ENCODE data around the gene DNAI4.
"Not testable (repeated sequence)": the region's sequence is repeated elsewhere in the genome, so short reads cannot be mapped to it uniquely, and the experiment has no call there.

The DNAI4 gene

DNA sequence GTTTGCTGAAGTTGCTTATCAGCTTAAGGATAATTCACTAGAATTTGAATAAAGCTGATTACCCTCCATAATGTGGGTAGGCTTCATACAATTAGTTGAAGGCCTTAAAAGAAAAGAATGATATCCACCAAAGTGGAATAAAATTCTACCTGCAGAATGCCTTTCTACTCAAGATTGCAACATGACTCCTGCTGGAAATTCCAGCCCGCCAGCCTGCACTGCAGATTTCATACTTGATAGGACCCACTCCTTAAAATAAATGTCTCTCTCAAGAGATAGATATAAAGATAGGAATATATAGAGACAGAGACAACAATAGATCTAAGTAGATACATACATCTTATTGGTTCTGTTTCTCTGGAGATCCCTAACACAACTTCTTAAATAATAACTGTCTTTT lies 99.9 kb downstream of the DNAI4 start:
- no peak for DNase-seq

DNA sequence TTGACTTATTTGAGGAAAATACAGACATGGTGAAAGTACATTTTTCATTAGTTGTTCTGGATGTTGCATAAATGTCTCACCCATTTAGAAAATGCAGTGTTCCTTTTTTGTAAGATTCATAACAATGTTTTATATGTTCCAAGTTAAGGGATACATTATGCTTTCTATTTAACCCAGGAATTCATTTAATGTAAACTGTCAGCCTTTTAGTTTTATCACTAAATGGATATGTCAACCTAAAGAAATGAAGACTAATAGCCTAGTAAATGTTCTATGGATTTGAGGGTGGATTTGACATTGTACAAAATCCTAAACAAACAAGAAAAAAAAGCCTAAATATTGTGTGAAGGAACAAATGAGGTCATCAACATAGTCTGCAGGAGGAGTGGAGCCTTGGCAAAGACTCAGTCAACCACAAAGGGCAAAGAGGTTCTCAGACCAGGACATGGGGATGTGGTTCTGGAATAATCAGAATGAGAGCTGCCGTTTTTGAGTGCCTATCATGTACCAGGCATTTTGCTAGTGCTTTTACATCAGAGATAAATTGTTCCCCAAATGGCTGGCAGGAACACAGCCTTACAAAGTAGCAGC lies 114.8 kb downstream of the DNAI4 start:
- DNase-seq = no peak

DNA sequence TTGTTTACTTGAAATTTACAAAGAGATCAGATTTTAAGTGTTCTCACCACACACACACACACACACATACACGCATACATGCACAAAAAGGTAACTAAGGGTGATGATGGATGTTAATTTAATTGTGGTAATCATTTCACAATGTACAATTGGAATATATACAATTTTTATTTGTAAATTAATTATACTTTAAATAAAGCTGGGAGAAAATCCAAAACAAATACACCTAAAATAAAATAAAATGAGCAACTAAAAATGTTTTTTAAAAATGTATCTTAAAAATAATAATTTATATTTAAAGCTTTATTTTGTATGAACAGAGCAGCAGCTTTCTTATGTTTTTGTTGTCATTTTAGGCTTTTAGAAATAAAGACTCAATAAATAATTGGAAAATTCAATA lies 115.4 kb downstream of the DNAI4 start:
- no peak for DNase-seq

DNA sequence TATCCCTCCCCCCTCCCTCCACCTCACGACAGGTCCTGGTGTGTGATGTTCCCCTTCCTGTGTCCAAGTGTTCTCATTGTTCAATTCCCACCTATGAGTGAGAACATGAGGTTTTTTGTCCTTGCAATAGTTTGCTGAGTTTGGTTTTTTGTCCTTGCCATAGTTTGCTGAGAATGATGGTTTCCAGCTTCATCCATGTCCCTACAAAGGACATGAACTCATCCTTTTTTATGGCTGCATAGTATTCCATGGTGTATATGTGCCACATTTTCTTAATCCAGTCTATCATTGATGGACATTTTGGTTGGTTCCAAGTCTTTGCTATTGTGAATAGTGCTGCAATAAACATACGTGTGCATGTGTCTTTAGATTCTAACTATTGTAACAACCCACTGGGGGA lies 128.8 kb downstream of the DNAI4 start:
- not testable (repeated sequence) for DNase-seq

DNA sequence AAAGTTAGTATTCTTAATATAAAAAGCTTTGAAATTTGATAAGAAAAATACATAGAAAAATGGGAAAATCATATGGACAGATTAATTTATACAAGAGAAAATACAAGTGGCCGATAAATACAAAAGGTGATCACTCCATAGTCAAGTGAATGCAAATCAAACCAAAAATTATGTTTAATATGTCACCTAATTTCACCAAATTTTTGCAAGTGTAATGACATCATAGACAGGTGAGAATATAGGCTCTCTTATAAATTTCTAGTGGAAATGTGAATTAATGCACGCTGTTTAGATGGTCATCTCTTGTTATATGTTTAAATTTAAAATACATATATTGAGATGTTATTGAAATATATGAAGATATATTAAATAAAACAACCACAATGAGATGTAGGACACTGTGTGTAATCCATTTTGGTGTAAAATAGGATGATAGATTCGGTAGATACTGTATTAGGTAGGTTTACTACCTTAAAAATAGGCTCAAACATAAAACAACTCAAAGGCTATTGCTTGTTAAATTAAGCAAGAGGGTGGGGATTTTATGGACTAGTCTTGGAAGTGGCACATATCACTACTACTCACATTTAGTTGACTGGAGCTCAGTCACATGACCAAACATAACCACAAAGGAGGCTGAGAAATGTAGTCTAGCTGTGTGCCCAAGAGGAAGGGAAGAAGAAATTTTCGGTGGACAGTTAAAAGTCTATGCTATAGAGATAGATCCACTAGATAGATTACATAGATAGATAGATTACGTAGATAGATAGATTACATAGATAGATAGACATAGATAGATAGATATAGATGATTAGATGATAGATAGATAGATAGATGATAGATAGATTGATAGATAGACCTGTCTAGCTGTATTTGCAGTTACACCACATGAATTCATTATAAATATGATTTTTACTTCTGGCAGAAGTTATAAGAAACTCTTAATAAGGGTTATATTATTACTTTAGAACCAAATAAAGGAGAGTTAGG lies 132.7 kb downstream of the DNAI4 start:
- DNase-seq = no peak

DNA sequence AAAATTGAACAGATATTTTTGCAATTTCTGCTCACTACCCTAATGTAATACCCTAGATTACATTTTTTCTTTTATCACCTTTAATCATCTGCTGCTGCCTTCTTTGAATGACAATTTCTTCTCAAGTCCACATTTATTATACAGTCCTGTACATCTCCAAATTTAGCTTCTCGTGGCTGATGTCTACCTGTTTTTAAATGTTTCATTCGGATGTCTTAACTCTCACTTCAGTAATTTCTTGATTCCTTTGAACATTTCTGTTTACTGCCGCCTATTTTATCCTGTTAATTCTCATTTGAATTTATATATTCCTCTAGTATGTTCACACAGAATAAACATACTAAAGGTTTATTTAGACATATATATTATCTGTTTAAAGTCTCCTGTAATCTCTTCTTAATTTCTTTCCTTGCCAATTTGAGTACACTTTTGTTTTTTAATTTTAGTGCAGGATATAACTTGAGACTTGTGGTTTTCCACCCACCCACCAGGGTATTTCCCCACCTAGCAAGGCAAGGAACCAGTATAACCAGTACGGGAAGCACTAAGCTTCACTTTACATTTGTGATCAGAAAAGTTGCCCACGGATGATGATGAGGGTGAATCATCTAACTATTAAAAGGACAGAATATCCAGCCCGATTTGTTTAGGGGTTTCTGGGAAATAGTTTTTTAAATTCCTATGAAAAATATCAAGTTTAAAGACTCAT lies 136.3 kb downstream of the DNAI4 start:
- peak; percentile 56 to 70 for DNase-seq

DNA sequence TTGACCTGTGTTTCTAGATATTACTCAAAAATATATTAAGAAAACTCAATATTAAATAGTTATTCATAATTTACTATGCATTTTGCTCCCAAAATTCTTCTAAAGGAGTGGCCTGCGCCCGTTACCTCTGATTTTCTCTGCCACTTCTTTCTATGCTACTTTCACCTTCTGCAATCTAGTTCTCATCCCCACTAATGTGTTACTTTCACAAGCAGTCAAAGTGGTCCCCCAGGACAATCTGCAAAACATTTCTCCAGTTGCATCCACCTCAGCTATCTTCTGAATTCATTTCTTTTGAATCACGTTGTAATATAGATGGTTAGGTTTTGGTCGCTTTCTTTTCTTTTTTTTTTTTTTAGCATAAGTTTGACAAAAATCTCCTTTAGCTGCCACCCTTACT lies 137.0 kb downstream of the DNAI4 start:
- DNase-seq = no peak

DNA sequence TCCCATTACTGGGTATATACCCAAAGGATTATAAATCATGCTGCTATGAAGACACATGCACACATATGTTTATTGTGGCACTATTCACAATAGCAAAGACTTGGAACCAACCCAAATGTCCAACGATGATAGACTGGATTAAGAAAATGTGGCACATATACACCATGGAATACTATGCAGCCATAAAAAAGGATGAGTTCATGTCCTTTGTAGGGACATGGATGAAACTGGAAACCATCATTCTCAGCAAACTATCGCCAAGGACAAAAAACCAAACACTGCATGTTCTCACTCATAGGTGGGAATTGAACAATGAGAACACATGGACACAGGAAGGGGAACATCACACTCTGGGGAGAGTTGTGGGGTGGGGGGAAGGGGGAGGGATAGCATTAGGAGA lies 138.9 kb downstream of the DNAI4 start:
- DNase-seq = not testable (repeated sequence)

DNA sequence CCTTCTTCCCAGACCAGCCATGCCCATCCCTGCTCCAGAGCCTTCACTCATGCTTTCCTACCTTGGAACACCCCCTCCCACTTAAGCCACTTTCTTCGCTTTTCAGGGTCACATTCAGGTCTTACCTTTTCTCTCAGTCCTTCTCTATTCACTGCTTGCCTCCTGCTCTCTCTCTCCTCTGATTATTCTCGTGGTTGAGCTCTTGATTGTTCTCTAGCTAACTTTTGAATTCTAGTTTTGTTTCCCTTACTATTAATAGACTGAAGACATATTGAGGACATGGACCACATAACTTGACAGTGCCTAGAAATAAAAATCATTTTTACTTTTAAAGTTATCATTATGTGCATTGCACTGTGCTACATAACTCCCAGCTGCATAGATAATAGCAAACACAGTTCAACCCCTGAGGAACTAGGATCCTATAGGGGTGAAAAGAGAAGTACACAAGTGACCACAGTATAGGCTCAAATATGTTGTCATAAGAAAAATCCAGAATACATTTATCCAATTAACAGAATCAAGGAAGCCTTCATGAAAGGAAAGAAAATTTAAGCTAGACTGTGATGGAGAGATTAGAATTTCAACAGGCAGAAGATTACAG lies 145.1 kb downstream of the DNAI4 start:
- DNase-seq = no peak

DNA sequence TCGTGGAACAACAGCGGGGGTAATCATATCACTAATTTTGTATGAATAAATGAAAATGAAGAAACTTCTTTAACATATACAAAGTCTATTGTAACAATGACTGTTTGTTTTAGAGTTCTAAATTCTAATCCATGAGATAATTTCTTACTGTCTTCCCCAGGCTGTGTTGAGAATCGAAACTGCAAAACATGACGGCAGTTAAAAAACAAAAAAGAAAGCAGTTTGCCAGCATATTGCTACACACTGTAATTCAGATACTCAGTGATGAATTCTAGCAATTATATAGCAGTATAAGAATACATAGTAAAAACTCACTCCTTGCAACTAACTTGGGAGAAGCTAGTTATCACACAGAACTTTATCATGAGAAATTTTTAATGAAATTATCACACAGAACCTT lies 145.7 kb downstream of the DNAI4 start:
- no peak for DNase-seq

DNA sequence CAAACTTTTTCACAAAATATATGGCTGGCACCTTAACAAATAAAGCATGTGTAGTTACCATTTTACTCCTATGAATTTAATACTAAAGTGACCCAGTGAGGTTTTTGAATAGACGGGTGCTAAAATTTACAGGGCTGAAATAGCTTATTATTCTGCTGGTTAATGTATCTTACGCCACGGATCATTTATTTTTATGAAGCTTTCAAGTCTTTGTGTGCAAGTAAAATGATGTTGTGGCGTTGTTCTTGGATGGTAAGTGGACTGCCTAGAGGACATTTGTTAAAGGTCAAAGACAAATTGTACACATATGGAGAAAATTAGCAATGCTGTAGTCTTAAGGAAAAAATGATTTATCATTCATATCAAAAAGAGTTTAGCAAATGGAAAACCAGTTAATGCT lies 146.4 kb downstream of the DNAI4 start:
- DNase-seq = no peak

DNA sequence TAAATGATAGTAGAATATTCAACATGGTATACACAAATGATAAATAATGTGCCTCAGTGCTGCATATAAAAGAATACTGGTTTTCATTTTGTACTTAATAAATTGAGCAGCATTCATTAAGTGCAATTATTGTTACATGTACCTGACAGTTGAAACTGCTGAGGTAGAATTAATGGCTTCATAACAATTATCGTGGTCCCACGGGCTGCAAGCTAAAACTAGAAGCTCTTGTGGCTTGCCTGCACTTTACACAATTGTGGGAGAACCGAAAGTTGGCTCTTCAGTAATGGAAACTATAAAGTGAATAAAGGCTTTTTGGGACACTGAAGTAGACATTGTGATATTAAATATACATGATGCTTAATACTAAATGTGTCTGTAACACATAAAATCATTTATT lies 146.8 kb downstream of the DNAI4 start:
- DNase-seq = no peak

DNA sequence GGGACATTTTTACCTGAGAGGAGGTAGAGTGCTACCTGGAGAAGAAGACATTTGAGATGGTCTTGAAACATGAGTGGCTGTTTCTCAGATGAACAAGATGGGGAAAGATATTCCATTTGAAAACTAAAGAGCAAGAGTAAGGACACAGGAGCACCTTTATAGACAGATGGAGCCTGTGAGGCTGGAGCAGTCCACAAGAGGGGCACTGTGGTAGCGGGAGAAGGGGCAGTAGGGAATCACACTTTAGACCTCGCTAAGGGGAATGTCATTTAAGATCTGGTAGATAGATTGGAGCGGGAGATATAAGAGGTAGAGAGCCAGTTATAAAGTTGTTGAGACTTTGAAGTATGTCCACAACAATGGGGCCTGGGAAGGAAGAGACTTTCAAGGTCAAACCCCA lies 149.0 kb downstream of the DNAI4 start:
- no peak for DNase-seq

DNA sequence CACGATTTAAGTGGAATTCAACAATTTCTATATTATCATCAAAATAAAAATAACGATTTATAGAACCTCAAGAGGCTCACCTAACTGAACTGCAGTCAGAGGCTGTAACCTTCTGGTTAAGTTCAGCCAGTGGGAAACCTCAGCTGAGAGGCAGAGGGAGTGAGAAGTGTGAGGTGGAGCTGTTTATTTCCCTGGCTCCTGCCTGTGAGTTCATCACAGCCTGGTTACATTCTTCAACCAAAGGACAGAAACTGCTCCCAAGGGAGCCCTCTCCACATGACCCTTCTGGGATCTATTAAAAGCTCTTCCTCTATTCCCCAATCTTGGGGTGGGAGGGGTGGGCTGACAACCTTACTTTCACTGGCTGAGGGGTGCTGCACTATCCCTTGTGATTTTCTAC lies 150.2 kb downstream of the DNAI4 start:
- no peak for DNase-seq

DNA sequence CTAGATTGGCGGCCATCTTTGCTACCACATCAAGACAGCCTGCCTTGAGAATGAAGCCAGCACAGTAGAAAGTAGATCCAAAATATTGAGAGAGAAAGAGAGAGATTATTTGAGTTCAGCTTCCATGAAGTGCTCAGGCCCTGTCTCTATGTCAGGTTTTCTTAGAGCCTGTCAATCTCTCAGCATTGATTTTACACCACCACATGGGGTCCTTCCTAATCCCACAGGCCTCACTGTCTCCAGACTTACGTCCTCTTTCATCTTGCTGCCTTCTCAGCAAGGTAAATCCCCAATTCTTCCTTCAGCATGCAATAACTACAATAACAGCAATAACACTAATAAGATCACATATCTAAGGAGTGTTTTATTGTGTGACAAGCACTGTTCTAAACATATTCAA lies 151.4 kb downstream of the DNAI4 start:
- no peak for DNase-seq

DNA sequence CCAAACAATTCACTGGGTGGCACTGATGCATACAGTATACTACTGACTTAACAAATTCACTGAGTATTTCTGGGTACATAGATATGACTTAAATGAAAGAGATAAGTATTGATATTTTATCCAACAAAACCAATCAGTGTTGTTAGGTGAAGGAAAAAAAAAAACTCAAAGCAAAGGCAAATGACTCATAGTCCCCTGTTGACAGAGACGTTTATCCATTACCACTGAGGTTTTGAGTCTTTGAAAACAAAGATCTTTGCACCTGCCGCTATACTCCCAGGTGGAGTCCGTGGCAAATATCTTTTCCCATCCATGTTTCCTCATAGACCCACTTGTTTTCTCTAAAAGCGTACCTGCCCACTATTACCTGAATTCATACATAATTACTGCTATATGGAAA lies 154.0 kb downstream of the DNAI4 start:
- DNase-seq = no peak

DNA sequence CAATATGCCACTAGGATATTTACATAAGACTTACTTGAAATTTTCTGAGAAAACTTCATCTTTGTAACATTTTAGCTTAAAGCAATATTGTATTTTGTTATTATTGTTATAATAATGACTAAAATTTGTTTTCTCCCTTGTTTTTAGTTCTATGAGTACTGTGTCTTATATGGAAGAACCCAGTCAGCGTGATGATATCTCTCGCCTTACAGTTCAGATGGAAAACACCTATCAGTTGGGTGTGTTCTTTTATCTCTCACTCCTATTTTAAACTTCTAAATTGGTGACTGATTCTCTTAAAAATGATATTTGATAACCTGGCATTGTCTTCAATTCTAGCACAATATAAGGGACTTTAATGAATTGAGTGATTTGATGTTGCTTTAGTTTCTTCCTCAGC lies 154.4 kb downstream of the DNAI4 start:
- DNase-seq = no peak

DNA sequence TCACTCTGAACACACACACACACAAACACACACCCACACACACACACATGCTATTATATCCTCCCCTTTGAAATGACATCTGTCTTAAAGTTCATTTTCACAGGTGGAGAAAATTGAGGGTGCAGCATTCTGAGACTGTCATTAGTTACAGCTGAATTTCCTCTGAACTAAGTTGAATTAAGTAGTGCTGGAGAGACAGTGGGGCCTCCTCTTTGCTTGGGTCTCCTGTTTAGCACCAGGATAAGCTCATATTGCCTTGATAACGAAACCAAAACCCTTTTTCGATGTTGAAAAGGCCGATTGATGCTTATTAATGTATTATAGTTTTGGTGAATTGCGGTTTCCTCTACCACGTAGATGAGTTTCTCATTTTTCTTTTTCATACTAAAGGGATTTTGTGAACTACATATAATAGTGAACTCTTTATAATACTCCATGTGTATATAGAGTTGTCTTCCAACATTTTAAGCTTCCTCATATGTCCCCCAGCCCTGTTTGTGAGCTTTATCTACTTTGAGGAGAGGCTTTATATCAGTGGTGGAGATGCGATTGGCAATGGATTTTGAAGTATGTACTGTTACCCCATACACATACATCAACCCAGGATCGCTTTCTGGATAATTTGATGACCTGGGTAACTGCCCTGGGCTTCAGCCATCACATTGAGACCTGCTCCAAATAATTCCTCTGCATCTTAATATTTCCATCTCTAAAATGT lies 155.0 kb downstream of the DNAI4 start:
- DNase-seq = no peak

DNA sequence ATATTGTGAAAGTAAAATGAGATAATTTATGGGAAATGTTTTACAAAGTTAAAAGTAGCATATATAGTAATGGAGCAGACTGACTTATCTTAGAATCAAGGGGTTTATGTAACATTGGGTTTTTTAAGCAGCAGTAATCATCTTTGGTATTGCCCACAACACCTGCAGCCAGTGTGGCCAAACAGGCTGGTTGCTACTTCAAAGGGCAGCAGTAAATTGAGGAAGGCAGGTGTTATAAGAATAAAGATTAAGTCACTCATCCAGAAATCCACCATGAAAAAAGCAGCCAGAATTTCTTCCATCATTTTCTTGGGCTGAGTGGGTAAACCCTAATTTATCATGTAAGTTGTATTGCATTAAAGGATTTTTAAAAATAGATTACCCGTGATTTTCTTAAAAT lies 155.7 kb downstream of the DNAI4 start:
- no peak for DNase-seq

DNA sequence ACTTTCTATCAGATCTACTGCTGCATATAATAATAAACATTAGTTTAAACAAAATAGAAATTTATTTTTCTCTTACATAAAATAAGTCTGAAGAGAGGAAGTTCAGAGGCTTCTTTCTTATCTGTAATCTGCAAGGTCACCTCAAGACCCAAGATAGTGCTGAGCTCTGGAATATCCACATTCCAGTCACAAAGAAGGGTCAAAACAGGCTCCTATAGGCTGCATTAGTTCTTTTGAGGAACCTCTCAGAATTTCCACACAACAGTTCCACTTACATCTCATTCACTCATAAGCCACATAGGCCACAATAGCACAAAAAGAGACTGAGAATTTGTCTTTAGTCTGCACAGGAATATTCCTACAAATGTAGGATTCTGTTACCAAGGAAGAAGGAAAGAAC lies 157.0 kb downstream of the DNAI4 start:
- no peak for DNase-seq

DNA sequence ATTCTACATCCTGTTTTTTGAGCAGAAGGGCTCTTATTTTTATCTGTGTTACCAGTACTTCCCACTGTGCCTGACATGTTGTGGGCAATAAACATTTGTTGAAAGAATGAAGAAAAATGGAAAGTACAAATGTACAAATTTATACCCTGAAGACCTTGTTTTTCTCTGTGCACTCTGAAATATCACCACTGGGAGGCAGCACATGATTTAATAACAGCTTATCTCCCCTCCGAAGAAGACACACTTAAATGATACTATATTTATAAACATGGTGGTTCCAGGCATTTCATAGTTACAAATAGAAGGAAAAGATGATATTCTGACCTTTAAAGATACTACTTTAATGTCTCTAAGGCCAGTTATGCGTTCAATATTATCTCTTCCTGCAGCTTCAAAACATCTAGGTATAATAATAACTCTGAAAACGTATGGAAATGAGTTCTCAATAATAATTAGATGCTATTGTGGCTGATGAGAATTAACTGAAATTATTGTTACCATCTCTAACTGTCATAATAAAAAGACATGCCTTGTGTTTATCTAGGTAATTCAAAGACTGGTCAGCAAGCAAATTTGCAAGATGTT lies 159.6 kb downstream of the DNAI4 start:
- peak; percentile 45 to 73 for DNase-seq

Measured in stimulated activated CD4-positive, alpha-beta T cell treated with anti-CD3 and anti-CD28 coated beads, Interleukin-2, amount 100 ng/mL, for 24 hours (primary cell).